Mesodermal cell (in vitro differentiated cells): ENCODE measurements around the gene ARHGAP26.

Experiments used
- H3K27ac ChIP-seq: 2 replicates; pipeline ENCODE4 v1.7.0; 2013; ENCODE audit warnings: mild to moderate bottlenecking, low read depth, low read length, moderate library complexity; ENCODE audit not compliant: severe bottlenecking
- H3K36me3 ChIP-seq: 2 replicates; pipeline ENCODE4 v1.7.1; 2013; ENCODE audit warnings: mild to moderate bottlenecking, low read length, moderate library complexity; ENCODE audit not compliant: control insufficient read depth, insufficient read depth
- H3K4me1 ChIP-seq: one replicate; pipeline ENCODE4 v1.7.1; 2013; ENCODE audit warnings: mild to moderate bottlenecking, low read length; ENCODE audit not compliant: insufficient read depth, control insufficient read depth, poor library complexity, severe bottlenecking
- H3K4me3 ChIP-seq: 2 replicates; pipeline ENCODE4 v1.7.0; 2013; ENCODE audit warnings: low read length, control low read depth, mild to moderate bottlenecking; ENCODE audit not compliant: insufficient read depth, poor library complexity, severe bottlenecking; ENCODE audit errors: extremely low read depth
- H3K9me3 ChIP-seq: 2 replicates; pipeline ENCODE4 v1.7.1; 2013; ENCODE audit warnings: mild to moderate bottlenecking, low read length, moderate library complexity; ENCODE audit not compliant: control insufficient read depth
- WGBS, 2 experiments: methylation state at CpG; one replicate each; pipeline ENCODE4 v1.1.5; 2013; ENCODE audit warnings: missing lambda C conversion rate in 2 of 2; ENCODE audit not compliant: insufficient coverage in 2 of 2; 5-methylcytosine and 5-hydroxymethylcytosine counted together

Gene ARHGAP26

DNA sequence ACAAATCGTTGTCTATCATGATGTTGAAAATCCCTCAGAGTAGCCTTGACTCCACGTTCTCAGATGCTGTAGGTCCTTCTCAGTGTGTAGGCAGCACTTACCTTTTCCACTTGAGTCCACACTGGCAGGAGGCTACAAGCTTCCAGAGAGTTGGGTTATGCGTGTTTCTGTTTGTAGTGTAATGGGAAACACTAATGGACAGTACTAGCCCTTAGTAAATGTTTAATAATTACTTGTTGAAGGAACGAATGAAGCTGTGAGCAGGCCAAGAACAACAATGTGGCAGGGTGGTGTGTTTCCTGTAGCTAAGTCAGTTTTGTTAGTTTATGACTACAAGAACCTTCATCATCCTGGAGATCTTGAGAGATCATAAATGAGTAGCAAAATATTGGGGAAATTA lies 83.5 kb downstream of the ARHGAP26 start:
- Histone ChIP-seq H3K36me3 (no peaks in the 10 kb centered on the region), H3K4me1 (no peaks in the 10 kb centered on the region), H3K27ac (no peak overlapping the region), H3K9me3 (no peaks in the 10 kb centered on the region), H3K4me3 (no peak overlapping the region)
- 94 to 100% methylated on average over 3 of the region's 4 CpGs for WGBS, 2 experiments

GRCh38 chr5:142856269-142856782 lies 86.1 kb downstream of the ARHGAP26 start:
- H3K27ac ChIP-seq: no peak overlapping the region
- no peak overlapping the region for H3K4me3 ChIP-seq
- no peaks in the 10 kb centered on the region for H3K36me3 ChIP-seq
- WGBS, 2 experiments: 81 to 92% methylated on average over 4 of the region's 6 CpGs
- no peaks in the 10 kb centered on the region for H3K4me1 ChIP-seq
- H3K9me3 ChIP-seq: no peaks in the 10 kb centered on the region

- Histone ChIP-seq H3K4me1 (no peaks in the 10 kb centered on the region), H3K27ac (no peak overlapping the region), H3K9me3 (no peaks in the 10 kb centered on the region), H3K4me3 (no peak overlapping the region), H3K36me3 (no peaks in the 10 kb centered on the region)
- WGBS, 2 experiments: 100% methylated on average over 1 to 2 of the region's 4 CpGs
These were observed 87.2 kb downstream of the ARHGAP26 start for GRCh38 chr5:142857405-142857804.

- Histone ChIP-seq H3K4me3 (no peak overlapping the region), H3K9me3 (no peaks in the 10 kb centered on the region), H3K27ac (no peak overlapping the region), H3K4me1 (peaks cover 3% of the 10 kb centered on the region), H3K36me3 (no peaks in the 10 kb centered on the region)
- 100% methylated on average over 1 to 2 of the region's 2 CpGs for WGBS, 2 experiments
These were observed 88.9 kb downstream of the ARHGAP26 start for GRCh38 chr5:142859037-142859436.

GRCh38 chr5:142860270-142860669 lies 90.1 kb downstream of the ARHGAP26 start:
- no peaks in the 10 kb centered on the region for H3K9me3 ChIP-seq
- H3K4me3 ChIP-seq: no peak overlapping the region
- H3K36me3 ChIP-seq: no peaks in the 10 kb centered on the region
- WGBS, 2 experiments: 92 to 94% methylated on average over 2 of the region's 2 CpGs
- H3K4me1 ChIP-seq: peaks cover 10% of the 10 kb centered on the region
- H3K27ac ChIP-seq: no peak overlapping the region

GRCh38 chr5:142861011-142861410 lies 90.8 kb downstream of the ARHGAP26 start:
- Histone ChIP-seq H3K4me1 (peaks cover 10% of the 10 kb centered on the region), H3K36me3 (no peaks in the 10 kb centered on the region), H3K4me3 (no peak overlapping the region), H3K27ac (no peak overlapping the region), H3K9me3 (no peaks in the 10 kb centered on the region)
- WGBS, 2 experiments: 80 to 89% methylated on average over 3 to 6 of the region's 7 CpGs

- H3K36me3 ChIP-seq: no peaks in the 10 kb centered on the region
- no peak overlapping the region for H3K27ac ChIP-seq
- H3K9me3 ChIP-seq: no peaks in the 10 kb centered on the region
- no peak overlapping the region for H3K4me3 ChIP-seq
- WGBS, 2 experiments: 97 to 100% methylated on average over 1 to 4 of the region's 4 CpGs
- H3K4me1 ChIP-seq: peaks cover 10% of the 10 kb centered on the region
These were observed 92.4 kb downstream of the ARHGAP26 start for GRCh38 chr5:142862594-142862993.

DNA sequence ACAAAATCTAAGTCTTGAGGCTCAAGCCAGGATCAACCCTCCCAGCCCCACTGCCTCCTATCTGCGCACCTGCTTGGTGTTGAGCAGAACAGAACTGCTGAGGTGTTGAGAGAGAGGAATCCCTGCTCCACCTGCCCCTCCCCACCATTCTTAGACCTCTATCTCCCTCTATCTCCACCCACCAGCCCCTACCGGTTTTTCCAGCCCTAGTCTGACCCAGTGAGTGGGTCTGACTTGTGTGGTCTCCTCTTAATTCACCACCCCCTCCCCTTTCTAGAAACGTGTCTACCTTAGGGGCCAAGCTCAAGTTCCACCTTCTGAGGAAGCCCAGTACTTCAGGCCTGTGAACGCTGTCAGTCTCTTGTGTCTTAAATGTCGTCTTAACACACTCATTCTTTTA lies 93.7 kb downstream of the ARHGAP26 start:
- 24 to 36% methylated on average over 4 of the region's 5 CpGs for WGBS, 2 experiments
- Histone ChIP-seq H3K36me3 (no peaks in the 10 kb centered on the region), H3K4me1 (peaks cover 10% of the 10 kb centered on the region), H3K27ac (no peak overlapping the region), H3K9me3 (no peaks in the 10 kb centered on the region), H3K4me3 (no peak overlapping the region)

DNA sequence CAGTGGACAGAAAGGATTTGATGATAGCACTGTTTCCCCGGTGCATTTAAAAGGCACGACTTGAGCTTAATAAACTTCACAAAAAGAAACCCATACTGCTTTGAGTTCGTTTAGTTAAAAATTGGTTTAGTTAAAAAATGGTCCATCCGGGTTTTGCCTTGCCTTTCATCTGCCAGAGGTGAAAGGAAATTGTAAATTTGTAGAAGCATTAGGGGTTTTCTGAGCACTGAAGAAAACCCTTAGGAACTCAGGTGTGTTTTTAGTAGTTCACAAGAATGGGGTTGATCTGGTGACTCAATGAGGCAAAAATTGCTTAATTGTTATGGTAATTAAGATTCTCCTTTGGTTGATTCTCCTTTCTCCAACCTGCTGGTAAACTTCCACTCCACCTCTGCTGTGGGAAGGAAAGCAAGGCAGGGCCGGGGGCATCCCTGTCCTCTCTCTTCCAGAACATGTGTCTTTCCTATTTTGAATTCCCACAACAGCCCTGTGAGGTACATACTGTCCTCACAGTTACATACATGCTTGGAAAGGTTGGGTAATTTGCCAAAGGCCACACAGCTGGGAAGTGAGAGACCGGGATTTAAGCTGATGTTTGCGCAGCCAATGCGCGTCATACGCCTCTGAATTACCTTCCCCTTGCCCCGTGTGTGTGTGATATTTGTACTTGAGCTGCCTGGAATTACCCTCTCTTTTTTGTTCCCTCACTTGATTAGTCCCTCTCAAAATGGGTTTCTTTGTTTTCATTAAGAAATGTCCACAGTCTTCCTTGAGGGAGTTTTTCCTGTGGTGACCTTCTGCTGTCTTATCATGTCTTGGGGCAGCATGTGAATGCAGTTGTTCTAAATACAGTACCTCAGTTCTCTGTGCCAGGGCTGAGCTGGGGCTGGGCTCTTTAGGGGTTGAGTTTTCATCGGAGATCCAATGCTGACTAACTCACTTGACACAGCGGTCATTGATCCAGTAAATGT lies 94.4 kb downstream of the ARHGAP26 start:
- H3K27ac ChIP-seq: no peak overlapping the region
- H3K4me3 ChIP-seq: no peak overlapping the region
- no peaks in the 10 kb centered on the region for H3K36me3 ChIP-seq
- WGBS, 2 experiments: 51 to 75% methylated on average over 2 to 10 of the region's 13 CpGs
- H3K4me1 ChIP-seq: peaks cover 10% of the 10 kb centered on the region
- H3K9me3 ChIP-seq: no peaks in the 10 kb centered on the region

- Histone ChIP-seq H3K36me3 (no peaks in the 10 kb centered on the region), H3K27ac (no peak overlapping the region), H3K4me1 (peaks cover 10% of the 10 kb centered on the region), H3K9me3 (no peaks in the 10 kb centered on the region), H3K4me3 (no peak overlapping the region)
- 82 to 92% methylated on average over 4 of the region's 4 CpGs for WGBS, 2 experiments
These were observed 95.5 kb downstream of the ARHGAP26 start for GRCh38 chr5:142865631-142866030.
